Naive thymus-derived CD8-positive, alpha-beta T cell (primary cell): Measurements from ENCODE around the gene TMEM248. TPM values are rescaled to one million over a fixed set of nuclear protein-coding genes. Genes with fewer than 3 reads are reported as not detected.

Source experiments
- ATAC-seq, 2 donors: fragments of 150-1000 bp; cut with Tn5 transposase in 1 of 2; sonication (Bioruptor Pico), chemical (Tn5 transposase) in 1 of 2; 1 replicate in 1 of 2; 2 replicates in 1 of 2; pipeline ENCODE4 v1.10.0; 2021; ENCODE audit warnings: mild to moderate bottlenecking in 2 of 2, moderate library complexity in 2 of 2
- POLR2A ChIA-PET: fragments of 350-600 bp; sonication (Branson Sonifier 250); formaldehyde crosslinking; loops from one replicate; lab custom pipeline; 2021; ENCODE audit warnings: antibody characterized with exemption; lab: Charles Lee
- DNase-seq, 10 donors: peaks; one replicate each; pipeline versions ENCODE4 v3.0.0 to v3.0.0-alpha.2; 2020 to 2022
- H3K27ac Mint-ChIP-seq, 10 donors: one replicate each; pipeline ENCODE4 v1.8.0; 2020 to 2022; ENCODE audit warnings: mild to moderate bottlenecking in 10 of 10, mixed read lengths in 10 of 10, moderate library complexity in 4 of 10, inconsistent platforms in 1 of 10
- H3K27me3 Mint-ChIP-seq, 5 donors: one replicate each; pipeline ENCODE4 v1.8.0; 2021 to 2022; ENCODE audit warnings: mixed read lengths in 5 of 5
- H3K36me3 Mint-ChIP-seq, 3 donors: one replicate each; pipeline ENCODE4 v1.8.0; 2020 to 2022; ENCODE audit warnings: mixed read lengths in 3 of 3, mild to moderate bottlenecking in 2 of 3, inconsistent platforms in 1 of 3
- H3K4me1 Mint-ChIP-seq, 4 donors: one replicate each; pipeline ENCODE4 v1.8.0; 2021 to 2022; ENCODE audit warnings: mixed read lengths in 4 of 4
- H3K4me3 Mint-ChIP-seq, 10 donors: one replicate each; pipeline ENCODE4 v1.8.0; 2020 to 2022; ENCODE audit warnings: mild to moderate bottlenecking in 10 of 10, mixed read lengths in 10 of 10, moderate library complexity in 6 of 10, inconsistent platforms in 1 of 10
- H3K9me3 Mint-ChIP-seq, 9 donors: one replicate each; pipeline ENCODE4 v1.8.0; 2020 to 2022; ENCODE audit warnings: mixed read lengths in 9 of 9, mild to moderate bottlenecking in 3 of 9, inconsistent platforms in 1 of 9, moderate library complexity in 1 of 9
- polyA plus RNA-seq, 3 donors: library from polyadenylated mRNA; unstranded; fragments of 300-500 nt; fragmentation: Illumina TruSeq; gene quantifications; one replicate each; pipeline ENCODE4 v1.2.3, GENCODE V29; 2021
- total RNA-seq, 8 experiments: library from RNA in 2 of 8; stranded (reverse) in 2 of 8; gene quantifications; one replicate each; pipeline ENCODE4 v1.2.3 and lab custom pipeline; 2021 to 2026

Gene TMEM248
- total and polyA plus RNA-seq, 5 experiments from 2014 or later, result 92.2 to 113 (median 97.1) TPM

DNA sequence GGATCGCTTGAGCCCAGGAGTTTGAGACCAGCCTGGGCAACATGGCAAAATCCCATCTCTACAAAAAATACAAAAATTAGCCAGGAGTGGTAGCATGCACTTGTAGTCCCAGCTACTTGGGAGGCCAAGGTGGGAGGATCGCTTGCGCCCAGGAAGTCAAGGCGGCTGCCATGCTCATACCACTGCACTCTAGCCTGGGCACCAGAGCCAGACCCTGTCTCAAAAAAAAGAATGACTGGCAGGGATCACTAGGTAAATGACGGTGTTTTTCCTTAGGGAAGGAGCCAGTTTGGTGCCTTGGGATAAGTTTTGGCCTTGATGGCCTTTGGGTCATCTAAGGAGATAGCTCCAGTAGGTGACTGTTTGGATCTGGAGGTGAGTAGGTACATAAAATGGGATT is 8.9 kb downstream of the TMEM248 start:
- DNase-seq (no peak), ATAC-seq (no peak)
- H3K27ac Mint-ChIP-seq, result peak overlapping the region in 8 of 10 donors; percentile 49 to 84 (median 70)
- H3K27me3 Mint-ChIP-seq, result no peaks in the 10 kb centered on the region
- H3K36me3 Mint-ChIP-seq, result peaks cover 0 to 60% (median 10%) of the 10 kb centered on the region in 3 donors
- peak overlapping the region in 6 of 10 donors; percentile 22 to 45 (median 39) for H3K4me3 Mint-ChIP-seq
- H3K9me3 Mint-ChIP-seq, result no peaks in the 10 kb centered on the region
- POLR2A ChIA-PET, result interaction anchor here (1.2 kb wide), 1 partner anchor 8 kb away, joined by 14 read pairs; the partner anchor contains the start of gene TMEM248
- H3K4me1 Mint-ChIP-seq, result peaks cover 38 to 86% (median 82%) of the 10 kb centered on the region in 4 donors

DNA sequence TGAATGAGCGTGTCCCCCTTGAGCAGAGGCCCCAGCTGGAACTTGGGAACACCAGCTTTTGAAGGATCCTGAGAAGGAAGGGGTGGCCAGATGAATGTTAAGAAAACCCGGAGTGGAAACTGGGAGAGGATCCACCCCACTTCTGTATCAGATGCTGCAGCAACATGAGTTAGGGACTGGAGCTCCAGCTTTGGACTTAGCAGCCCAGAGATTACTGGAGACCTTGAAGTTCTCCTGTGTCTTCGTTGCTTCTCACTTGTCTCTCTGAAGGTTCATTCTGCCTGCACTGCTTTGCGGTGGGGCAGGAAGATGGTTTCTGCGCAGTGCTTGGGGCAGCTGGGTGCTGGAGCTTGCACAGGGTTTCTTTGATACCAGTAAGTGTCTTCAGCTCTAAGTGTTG is 9.3 kb downstream of the TMEM248 start:
- peak in 1 of 10 donors; percentile 6 for DNase-seq
- H3K4me3 Mint-ChIP-seq, result peak overlapping the region in 7 of 10 donors; percentile 9 to 69 (median 39)
- peaks cover 0 to 56% (median 9%) of the 10 kb centered on the region in 3 donors for H3K36me3 Mint-ChIP-seq
- no peaks in the 10 kb centered on the region for H3K27me3 Mint-ChIP-seq
- no peaks in the 10 kb centered on the region for H3K9me3 Mint-ChIP-seq
- peak overlapping the region in 8 of 10 donors; percentile 24 to 84 (median 56) for H3K27ac Mint-ChIP-seq
- POLR2A ChIA-PET, result interaction anchor here (0.8 to 1.2 kb wide), 2 partner anchors 9 to 171 kb away, joined by 4 to 14 read pairs; partner anchors contain the start of gene TMEM248
- ATAC-seq, result peak; percentile 44 to 58
- H3K4me1 Mint-ChIP-seq, result peaks cover 36 to 84% (median 80%) of the 10 kb centered on the region in 4 donors

GRCh38 chr7:66933469-66933868 is 12.4 kb downstream of the TMEM248 start:
- H3K4me3 Mint-ChIP-seq, result peak overlapping the region in 7 of 10 donors; percentile 10 to 60 (median 33)
- H3K9me3 Mint-ChIP-seq, result peaks cover 0 to 2% (median 0%) of the 10 kb centered on the region in 9 donors
- no peaks in the 10 kb centered on the region for H3K27me3 Mint-ChIP-seq
- peak overlapping the region in 9 of 10 donors; percentile 1 to 81 (median 49) for H3K27ac Mint-ChIP-seq
- H3K4me1 Mint-ChIP-seq, result peaks cover 47 to 87% (median 81%) of the 10 kb centered on the region in 4 donors
- ATAC-seq, result no peak
- POLR2A ChIA-PET, result no interaction called here
- no peak for DNase-seq
- H3K36me3 Mint-ChIP-seq, result peaks cover 0 to 46% (median 18%) of the 10 kb centered on the region in 3 donors

GRCh38 chr7:66937940-66938339 is 16.9 kb downstream of the TMEM248 start:
- DNase-seq (no peak), ATAC-seq (no peak)
- peaks cover 0 to 61% (median 18%) of the 10 kb centered on the region in 3 donors for H3K36me3 Mint-ChIP-seq
- H3K4me3 Mint-ChIP-seq, result peak overlapping the region in 6 of 10 donors; percentile 12 to 59 (median 30)
- H3K27me3 Mint-ChIP-seq, result no peaks in the 10 kb centered on the region
- H3K9me3 Mint-ChIP-seq, result peaks cover 0 to 2% (median 0%) of the 10 kb centered on the region in 9 donors
- peaks cover 42 to 64% (median 60%) of the 10 kb centered on the region in 4 donors for H3K4me1 Mint-ChIP-seq
- POLR2A ChIA-PET, result no interaction called here
- H3K27ac Mint-ChIP-seq, result peak overlapping the region in 6 of 10 donors; percentile 35 to 83 (median 66)

DNA sequence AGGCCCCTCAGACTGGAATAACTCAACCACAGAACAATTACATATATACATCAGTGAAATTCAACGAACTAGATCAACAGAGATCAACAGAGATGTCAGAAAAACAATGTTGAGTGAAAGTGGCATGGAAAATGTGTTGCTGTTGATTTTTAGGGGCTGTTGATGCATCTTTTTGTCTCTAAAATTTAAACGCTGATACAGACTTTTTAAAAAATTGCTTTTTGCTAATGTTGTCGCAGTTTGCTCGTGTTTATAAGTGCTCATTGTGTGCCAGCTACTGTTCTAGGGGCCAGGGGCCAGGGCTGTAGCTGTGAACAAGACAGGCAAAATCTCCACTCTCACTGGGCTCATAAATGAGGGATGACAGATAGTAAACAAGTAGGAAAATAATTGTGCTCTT is 18.3 kb downstream of the TMEM248 start:
- POLR2A ChIA-PET, result no interaction called here
- peak overlapping the region; percentile 1 to 85 (median 40) for H3K27ac Mint-ChIP-seq
- H3K4me1 Mint-ChIP-seq, result peaks cover 34 to 53% (median 49%) of the 10 kb centered on the region in 4 donors

GRCh38 chr7:66946545-66946944 is 25.5 kb downstream of the TMEM248 start:
- Mint-ChIP-seq H3K27me3 (no peaks in the 10 kb centered on the region), H3K4me1 (peaks cover 0 to 6% (median 2%) of the 10 kb centered on the region in 4 donors), H3K36me3 (peaks cover 0 to 93% (median 7%) of the 10 kb centered on the region in 3 donors), H3K27ac (peak overlapping the region in 1 of 10 donors; percentile 40), H3K9me3 (no peaks in the 10 kb centered on the region), H3K4me3 (no peak overlapping the region)
- DNase-seq (no peak), ATAC-seq (no peak)
- POLR2A ChIA-PET, result no interaction called here

More for the DNA sequence above, 18.3 kb downstream of the TMEM248 start:
- H3K9me3 Mint-ChIP-seq, result peaks cover 0 to 2% (median 0%) of the 10 kb centered on the region in 9 donors
- H3K27me3 Mint-ChIP-seq, result no peaks in the 10 kb centered on the region
- ATAC-seq (no peak), DNase-seq (no peak)
- H3K36me3 Mint-ChIP-seq, result peaks cover 0 to 67% (median 18%) of the 10 kb centered on the region in 3 donors
- H3K4me3 Mint-ChIP-seq, result no peak overlapping the region

DNA sequence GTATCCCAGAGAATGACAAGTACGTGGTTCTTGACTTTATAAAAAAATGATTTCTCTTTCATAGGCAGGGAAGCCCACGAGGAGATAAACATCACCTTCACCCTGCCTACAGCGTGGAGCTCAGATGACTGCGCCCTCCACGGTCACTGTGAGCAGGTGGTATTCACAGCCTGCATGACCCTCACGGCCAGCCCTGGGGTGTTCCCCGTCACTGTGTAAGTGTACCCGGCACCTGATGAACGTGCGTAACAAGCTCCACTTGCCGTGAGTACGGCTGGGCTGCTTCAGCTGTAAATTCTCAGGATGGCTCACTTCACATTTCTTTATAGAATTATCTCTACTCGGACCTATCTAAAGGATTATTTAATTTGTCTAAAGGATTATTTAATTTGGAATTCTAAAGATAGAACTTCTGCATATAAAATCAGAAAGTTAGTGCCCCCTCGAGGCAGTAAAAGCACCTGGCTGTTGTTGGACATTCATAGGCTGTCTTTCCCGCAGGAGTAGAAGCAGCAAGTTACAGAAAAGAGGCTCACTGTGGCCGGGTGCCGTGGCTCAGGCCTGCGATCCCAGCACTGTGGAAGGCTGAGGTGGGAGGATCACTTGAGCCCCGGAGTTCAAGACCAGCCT is 27.6 kb downstream of the TMEM248 start:
- no peaks in the 10 kb centered on the region for H3K27me3 Mint-ChIP-seq
- peaks cover 0 to 3% (median under 1%) of the 10 kb centered on the region in 4 donors for H3K4me1 Mint-ChIP-seq
- no peak overlapping the region for H3K4me3 Mint-ChIP-seq
- no peaks in the 10 kb centered on the region for H3K9me3 Mint-ChIP-seq
- POLR2A ChIA-PET, result no interaction called here
- no peak overlapping the region for H3K27ac Mint-ChIP-seq
- DNase-seq (no peak), ATAC-seq (no peak)
- peaks cover 0 to 92% (median 9%) of the 10 kb centered on the region in 3 donors for H3K36me3 Mint-ChIP-seq

GRCh38 chr7:66950311-66950710 is 29.3 kb downstream of the TMEM248 start:
- Mint-ChIP-seq H3K4me1 (no peaks in the 10 kb centered on the region), H3K27me3 (no peaks in the 10 kb centered on the region), H3K9me3 (no peaks in the 10 kb centered on the region), H3K27ac (peak overlapping the region in 1 of 10 donors; percentile 8), H3K36me3 (peaks cover 0 to 90% (median 7%) of the 10 kb centered on the region in 3 donors), H3K4me3 (no peak overlapping the region)
- no peak for ATAC-seq
- no peak for DNase-seq
- POLR2A ChIA-PET, result no interaction called here

GRCh38 chr7:66950763-66951162 is 29.7 kb downstream of the TMEM248 start:
- Mint-ChIP-seq H3K4me1 (no peaks in the 10 kb centered on the region), H3K36me3 (peaks cover 0 to 90% (median 9%) of the 10 kb centered on the region in 3 donors), H3K27me3 (no peaks in the 10 kb centered on the region), H3K9me3 (no peaks in the 10 kb centered on the region), H3K27ac (no peak overlapping the region), H3K4me3 (no peak overlapping the region)
- no peak for DNase-seq
- POLR2A ChIA-PET, result no interaction called here
- no peak for ATAC-seq

DNA sequence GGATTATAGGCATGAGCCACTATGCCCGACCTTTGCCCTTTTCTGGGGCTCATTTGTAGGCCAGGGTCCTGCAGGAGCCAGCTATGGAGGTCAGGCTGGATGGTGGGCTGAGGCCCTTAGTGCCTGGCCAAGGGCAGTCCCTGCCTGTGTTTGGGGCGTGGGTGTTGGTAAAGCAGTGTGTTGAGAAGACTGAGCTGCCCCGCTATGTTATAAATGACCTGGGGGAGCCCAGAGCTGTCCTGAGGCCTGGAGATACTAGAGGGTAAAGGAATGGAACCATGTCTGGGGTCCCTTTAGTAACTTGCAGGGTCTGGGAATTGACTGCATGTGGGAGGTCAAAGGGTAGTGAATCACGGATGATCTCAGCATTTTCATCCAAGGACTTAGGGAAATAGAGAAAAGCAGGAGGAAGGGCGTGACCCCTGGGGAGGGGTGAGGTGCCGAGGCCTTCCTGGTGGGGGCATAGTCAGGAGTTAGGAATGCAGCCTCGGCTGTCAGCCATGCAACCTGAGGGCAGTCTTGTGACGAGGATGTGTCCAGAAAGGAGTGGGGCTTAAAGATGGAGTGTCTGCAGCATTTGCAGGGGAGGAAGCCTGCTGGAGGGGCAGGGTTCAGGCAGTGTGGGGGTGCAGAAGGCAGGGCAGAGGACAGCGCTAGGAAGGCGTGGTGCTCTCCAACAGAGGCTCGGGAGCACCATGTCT is 31.5 kb downstream of the TMEM248 start:
- ATAC-seq, result no peak
- POLR2A ChIA-PET, result interaction anchor here (1.0 kb wide), 1 partner anchor 21 kb away, joined by 5 read pairs; no protein-coding TSS in a partner anchor
- peak overlapping the region in 3 of 10 donors; percentile 8 to 63 (median 40) for H3K27ac Mint-ChIP-seq

GRCh38 chr7:66953044-66953427 is 32.0 kb downstream of the TMEM248 start:
- no peak overlapping the region for H3K4me3 Mint-ChIP-seq
- H3K36me3 Mint-ChIP-seq, result peaks cover 0 to 94% (median 13%) of the 10 kb centered on the region in 3 donors
- peak overlapping the region in 1 of 10 donors; percentile 4 for H3K27ac Mint-ChIP-seq

More for the DNA sequence above, 31.5 kb downstream of the TMEM248 start:
- Mint-ChIP-seq H3K36me3 (peaks cover 0 to 92% (median 13%) of the 10 kb centered on the region in 3 donors), H3K4me1 (no peaks in the 10 kb centered on the region), H3K27me3 (no peaks in the 10 kb centered on the region), H3K4me3 (no peak overlapping the region), H3K9me3 (no peaks in the 10 kb centered on the region)
- DNase-seq, result no peak

GRCh38 chr7:66957595-66958290 is 36.7 kb downstream of the TMEM248 start:
- Mint-ChIP-seq H3K27me3 (no peaks in the 10 kb centered on the region), H3K4me1 (peaks cover 0 to 2% (median 0%) of the 10 kb centered on the region in 4 donors), H3K4me3 (no peak overlapping the region), H3K36me3 (peaks cover 0 to 72% (median 16%) of the 10 kb centered on the region in 3 donors), H3K9me3 (no peaks in the 10 kb centered on the region), H3K27ac (peak overlapping the region in 2 of 10 donors; percentile 10 to 17)
- DNase-seq (no peak), ATAC-seq (no peak)
- POLR2A ChIA-PET, result no interaction called here

More at GRCh38 chr7:66953044-66953427, 32.0 kb downstream of the TMEM248 start:
- ATAC-seq (no peak), DNase-seq (no peak)
- POLR2A ChIA-PET, result interaction anchor here (1.0 kb wide), 1 partner anchor 21 kb away, joined by 5 read pairs; no protein-coding TSS in a partner anchor
- no peaks in the 10 kb centered on the region for H3K9me3 Mint-ChIP-seq
- H3K4me1 Mint-ChIP-seq, result no peaks in the 10 kb centered on the region
- no peaks in the 10 kb centered on the region for H3K27me3 Mint-ChIP-seq
